HG03565 (cell line): Measurements from ENCODE around the gene SCN2B.

Source experiments
- ATAC-seq: cut with Tn5 transposase; IDR thresholded peaks from one replicate; pipeline ENCODE4 v1.9.1; 2021; ENCODE audit warnings: mild to moderate bottlenecking, moderate library complexity; ENCODE audit not compliant: unreplicated experiment

Gene SCN2B

GRCh38 chr11:118175993-118176777, at the start of gene SCN2B:
TSS of gene SCN2B (minus strand) at chr11:118176639. CDS start at chr11:118176431, 208 bp downstream.
- ATAC-seq = no peak

GRCh38 chr11:118224511-118225188, 48.2 kb upstream of the SCN2B start, which contains the start of gene JAML:
TSS of gene JAML (minus strand) at chr11:118225011. CDS start at chr11:118214866, 10,145 bp downstream.
- peak; percentile 39 for ATAC-seq

- ATAC-seq = no peak
Measured at GRCh38 chr11:118223992-118224391, 47.6 kb upstream of the SCN2B start.

- no peak for ATAC-seq
Measured at GRCh38 chr11:118223570-118223969, 47.1 kb upstream of the SCN2B start.

- no peak for ATAC-seq
Measured at GRCh38 chr11:118222437-118222836, 46.0 kb upstream of the SCN2B start.

GRCh38 chr11:118221419-118221818, 45.0 kb upstream of the SCN2B start:
- no peak for ATAC-seq

DNA sequence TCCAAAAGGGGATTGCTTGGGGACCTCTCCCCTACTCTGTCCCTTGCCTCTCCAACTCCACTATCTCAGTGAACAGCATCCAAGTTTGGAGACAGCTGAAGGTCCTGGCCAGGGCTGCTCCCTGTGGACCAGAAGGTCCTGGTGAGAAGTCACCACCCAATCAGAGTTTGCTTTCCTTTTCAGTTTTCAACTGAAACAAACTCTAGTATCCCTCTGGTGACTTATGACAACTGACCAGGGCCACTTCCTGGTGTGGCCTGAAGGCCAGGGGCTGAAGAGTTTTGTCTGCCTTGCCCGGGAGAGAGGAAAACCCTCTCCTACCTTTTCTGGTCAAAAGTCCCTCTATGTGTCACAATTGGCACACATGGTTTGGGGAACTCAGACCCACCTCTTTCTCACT, 43.3 kb upstream of the SCN2B start:
- no peak for ATAC-seq

DNA sequence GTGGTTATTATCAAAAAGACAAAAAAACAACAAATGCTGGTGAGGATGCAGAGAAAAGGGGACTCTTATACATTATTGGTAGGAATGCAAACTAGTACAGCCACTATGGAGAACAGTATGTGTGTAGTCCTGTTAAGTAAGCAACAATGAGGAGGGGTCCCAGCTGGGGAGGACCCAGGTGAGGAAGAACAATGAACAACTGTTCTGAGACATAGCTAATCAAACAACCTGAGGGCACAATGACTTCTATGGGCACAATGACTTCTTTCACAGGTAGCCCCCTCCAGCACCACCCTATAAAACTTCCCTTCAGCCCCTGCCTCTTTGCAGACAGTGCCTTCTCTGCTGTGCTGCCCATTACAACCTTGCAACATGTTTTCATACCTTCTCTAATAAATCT, 42.8 kb upstream of the SCN2B start:
- no peak for ATAC-seq

DNA sequence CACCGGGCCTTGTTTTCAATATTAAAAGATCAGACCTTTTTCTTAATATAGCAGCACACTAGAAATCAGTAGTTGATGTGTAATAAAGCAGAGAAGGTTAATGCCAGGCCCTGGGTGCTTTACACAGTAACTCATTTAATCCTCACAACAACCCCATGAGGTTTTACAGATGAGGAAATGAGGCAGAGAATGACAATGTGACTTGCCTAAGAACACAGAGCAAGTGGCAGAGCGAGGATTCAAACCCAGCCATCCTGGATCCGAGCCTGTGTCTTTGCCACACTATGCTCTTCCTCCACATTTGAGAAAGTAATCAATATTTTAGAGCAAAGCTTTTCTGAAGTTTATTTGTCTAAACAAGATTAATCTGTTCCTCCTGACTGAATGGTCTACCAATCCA, 41.1 kb upstream of the SCN2B start:
- no peak for ATAC-seq

DNA sequence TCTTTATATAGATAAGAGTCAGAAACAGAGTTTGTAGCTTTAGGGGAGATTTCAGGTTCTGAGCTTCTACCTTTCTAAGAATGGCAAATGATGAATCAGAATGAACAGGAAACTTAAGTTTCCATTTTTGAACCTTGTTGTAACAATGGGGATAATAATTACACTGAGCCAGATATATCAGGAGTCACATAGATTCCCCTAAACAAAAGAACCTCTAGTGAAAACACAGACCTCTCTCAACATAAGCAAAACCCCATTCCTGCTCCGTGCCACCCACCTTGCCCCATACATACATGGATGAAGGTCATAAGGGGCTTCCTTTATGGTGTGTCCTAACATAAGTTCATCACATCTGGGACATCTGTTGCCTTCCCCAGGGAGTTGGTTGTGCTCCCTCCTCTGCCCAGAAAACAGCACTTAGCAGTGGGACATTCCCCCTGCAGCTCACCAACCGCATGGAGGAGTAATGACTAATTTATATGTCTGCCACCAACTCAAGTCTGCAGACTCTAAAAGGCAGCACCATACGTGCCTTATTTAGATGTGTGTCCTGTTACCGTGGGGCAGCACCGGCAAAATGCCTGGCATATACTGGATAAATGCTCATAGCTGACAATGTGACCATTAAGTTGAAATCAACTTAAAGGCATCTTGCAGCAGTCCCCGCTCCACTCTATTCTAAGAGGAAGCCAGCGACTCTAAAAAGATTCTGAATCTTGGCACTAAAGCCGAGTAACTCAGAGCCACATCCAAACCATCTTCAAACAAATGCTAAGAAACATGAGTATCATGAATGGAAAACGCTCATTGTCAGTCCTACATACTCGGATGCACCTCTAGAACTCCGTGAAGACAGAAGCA, 40.4 kb upstream of the SCN2B start:
- ATAC-seq = no peak

GRCh38 chr11:118215765-118216164, 39.3 kb upstream of the SCN2B start:
- ATAC-seq = no peak

- no peak for ATAC-seq
Measured at GRCh38 chr11:118215262-118215661, 38.8 kb upstream of the SCN2B start.

DNA sequence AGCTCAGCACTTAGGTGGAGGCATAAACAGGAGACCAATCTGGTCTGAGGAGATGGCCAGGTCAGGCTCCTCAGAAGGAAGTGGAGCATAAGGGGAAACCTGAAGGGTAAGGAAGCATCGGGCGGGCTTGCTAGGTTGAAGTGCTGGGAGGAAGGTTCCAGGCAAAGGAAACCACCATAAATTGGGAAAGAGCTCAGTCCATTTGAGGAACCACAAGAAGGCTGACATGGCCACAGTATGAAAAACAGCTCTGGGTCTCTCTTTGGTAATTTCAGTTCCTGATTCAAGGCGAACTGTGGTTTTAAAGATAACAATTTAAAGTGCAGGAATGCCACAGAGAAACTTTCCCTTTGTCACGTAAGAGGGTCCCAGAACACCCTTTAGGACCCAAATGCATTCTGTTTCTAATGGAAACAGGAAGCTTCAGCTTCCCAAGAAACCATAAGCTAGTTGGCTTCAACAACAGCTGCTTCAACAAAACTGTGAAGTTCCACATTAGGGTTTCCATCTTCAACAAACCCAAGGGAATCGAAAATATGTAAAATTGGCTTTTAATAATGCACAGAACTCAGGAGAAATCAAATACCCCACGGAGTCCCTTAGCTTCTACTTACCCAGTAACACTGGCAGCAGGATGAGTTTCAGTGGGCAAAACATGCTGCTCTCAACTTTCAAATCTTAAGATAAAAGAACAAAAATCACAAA, 37.9 kb upstream of the SCN2B start:
- no peak for ATAC-seq

DNA sequence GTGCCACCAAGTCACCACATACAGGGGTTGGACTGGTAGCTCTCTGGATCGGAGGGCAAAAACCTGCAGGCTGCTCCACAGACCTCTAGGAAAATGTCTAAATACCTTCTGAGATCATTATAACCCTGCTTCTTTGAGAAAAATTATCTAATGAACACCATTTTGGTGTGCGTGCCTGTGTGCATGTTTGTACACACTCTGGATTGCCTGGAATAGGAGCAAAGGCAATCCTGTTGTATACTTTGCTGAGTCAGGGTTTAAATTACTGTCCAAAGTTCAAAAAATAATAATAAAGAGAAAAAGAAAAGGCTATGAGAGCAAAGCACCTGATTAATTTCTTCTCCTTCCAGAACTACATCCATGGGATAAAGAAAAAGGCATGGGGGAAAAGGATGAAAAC, 37.3 kb upstream of the SCN2B start:
- no peak for ATAC-seq

- ATAC-seq = no peak
Measured at GRCh38 chr11:118213201-118213600, 36.8 kb upstream of the SCN2B start.

- no peak for ATAC-seq
Measured at GRCh38 chr11:118212781-118213191, 36.3 kb upstream of the SCN2B start.

DNA sequence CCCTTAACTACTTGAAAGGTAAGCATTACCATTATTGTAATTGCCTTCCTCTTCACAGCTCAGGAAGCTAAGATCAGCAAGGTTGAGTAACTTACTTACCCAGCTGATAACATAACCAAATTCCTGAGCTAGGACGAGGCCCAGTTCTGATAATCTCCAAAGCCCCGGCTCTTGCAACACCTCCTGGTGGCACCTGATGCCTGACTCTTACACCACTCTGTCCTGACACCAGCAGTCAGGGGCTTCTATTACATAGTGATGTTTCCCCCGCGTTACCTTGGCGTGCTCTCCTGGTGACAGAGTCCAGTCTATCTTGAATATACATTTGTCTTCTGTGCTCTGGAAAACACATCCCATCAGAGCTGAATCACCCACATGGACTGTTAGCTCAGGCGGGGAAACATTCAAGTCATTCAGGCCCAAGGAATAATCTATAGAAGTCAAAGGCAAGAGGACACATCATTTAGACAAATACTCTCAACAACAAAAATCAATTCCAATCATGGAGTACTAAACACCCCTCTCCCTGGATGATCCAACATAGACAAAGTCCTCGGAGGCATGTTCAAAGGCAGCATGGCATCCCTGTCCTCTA, 35.8 kb upstream of the SCN2B start:
- no peak for ATAC-seq

GRCh38 chr11:118211006-118211405, 34.6 kb upstream of the SCN2B start:
- ATAC-seq = no peak

DNA sequence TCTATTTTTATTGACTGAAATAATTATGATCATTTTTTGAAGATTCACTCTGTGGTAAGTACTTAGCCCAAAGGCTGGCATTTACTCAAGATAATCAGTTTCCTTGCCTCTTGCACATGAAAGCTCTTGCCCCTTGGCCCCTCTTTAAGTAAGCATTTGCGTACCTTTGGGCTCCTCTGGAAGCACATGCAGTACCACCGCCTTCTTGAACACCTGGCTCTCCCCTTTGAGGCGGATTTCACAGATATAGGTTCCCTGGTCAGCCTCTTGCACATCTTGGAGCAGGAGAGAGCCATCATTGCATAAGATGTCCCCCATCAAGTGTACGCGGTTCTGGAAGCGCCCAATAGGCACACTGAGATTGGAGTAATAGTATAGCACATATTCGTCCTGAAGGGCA, 33.9 kb upstream of the SCN2B start:
- ATAC-seq = no peak

DNA sequence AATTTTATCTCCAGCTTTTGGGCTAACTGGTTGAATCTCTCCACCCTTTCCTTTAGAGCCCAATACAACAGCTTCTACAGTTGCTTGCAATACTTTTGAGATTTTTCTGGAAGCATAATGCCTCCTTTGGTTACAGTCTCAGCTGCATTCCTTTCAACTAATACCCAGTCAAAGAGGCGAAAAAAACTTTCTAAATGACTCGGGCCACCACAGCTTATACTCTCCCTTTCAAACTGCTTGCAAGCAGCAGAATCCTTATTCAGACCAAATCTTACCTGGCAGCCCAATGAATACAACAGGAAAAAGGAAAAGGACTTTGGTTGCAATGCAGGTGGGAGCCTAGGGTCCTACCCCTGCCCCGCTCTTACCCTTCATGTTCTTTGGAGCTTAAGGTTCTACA, 32.6 kb upstream of the SCN2B start:
- no peak for ATAC-seq
